ENCODE measurements around the gene CBX6.

CBX6 gene

DNA sequence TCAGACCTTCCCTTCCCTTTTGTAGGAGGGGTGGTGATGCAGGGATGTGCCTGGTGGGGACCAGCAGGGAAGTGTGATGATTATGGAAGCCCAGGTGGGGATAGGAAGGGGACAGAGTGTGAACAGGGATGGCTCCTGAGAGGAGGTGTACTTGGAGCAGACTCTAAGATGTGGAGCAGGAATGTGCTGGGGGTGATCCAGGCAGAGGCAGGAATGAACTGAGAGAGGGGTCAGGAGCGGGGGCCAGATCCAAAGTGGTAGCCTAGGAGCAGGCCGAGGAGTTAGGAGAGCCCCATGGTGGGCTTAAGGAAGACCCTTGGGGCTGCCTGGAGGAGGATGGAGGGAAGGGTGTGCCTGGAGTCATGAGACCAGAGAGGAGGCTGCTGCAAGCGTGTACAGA lies 31.9 kb downstream of the CBX6 start:
- DNase-seq = no peak

DNA sequence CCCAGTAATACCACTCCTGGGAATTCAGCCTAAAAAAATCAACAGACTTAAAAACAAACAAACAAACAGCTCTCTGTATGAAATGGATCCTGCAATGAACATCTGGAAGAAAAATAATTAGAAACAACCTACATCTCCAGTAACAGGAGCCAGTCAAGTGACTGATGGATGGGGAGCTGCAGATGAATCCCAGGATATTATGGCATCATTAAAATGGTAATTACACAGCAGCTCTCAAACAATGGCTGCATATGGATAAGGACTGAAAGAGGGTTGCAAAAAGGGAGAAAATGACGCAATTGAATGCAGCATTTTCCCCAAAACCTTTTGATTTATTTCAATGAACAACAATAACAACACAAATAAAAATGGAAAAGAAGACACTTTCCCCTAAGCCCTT lies 32.3 kb downstream of the CBX6 start:
- no peak for DNase-seq

DNA sequence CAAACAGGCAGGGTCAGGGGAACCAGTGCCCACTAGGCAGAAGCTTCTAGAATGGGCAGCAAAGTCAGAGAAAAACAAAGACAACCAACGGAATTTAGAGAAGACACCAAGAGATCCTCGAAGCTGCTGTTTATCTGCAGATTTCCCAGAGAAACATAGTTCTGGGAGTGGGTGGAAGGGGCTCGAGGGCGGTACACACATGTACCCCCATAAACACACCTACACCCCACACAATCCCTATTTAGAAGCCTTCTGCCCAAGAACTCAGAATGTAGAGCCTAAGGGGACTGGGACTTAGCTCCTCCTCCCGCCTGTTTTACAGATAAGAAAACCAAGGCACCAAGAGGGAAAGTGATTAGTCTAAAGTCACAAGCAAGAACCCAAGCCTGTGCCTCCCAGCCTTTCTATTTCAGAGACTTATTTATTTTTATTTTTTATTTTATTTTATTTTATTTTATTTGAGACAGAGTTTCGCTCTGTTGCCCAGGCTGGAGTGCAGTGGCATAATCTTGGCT lies 34.5 kb downstream of the CBX6 start:
- DNase-seq = no peak

DNA sequence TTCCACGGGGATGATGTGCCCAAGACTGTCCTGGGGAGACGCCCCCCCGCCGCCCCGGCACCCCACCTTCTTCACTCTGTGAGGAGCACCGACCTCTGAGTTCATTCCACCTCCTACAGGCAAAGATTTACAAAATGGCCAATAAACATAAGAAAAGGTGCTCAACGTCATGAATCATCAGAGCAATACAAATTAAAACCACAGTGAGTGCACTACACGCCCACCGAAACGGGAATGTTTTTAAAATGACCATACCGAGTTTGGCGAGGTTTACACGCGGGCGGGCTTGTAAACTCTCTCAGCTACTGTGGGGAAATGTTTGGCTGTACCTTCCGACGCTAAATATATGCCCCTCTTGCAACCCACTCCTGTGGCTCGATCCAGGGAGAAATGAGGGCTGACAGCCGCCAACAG lies 36.1 kb downstream of the CBX6 start:
- no peak for DNase-seq

DNA sequence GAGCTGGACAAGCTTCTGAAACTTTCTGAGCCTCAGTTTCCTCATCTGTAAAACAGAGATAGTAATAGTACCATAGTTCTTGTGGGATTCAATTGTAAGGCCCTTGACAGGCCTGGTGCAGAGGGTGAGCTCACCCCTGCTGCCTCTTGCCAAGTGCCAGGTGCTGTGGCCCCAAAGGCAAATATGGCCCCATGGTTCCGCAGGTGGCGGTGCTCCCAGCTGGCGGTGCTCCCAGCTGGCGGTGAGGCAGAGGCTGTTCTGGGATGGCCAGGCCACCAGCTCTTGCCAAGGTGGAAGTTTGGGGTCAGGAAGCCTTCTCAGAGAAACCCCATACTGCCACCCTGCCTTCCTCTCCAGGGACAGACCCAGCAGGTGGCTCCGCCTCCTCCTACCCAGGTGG lies 37.0 kb downstream of the CBX6 start:
- DNase-seq = no peak

DNA sequence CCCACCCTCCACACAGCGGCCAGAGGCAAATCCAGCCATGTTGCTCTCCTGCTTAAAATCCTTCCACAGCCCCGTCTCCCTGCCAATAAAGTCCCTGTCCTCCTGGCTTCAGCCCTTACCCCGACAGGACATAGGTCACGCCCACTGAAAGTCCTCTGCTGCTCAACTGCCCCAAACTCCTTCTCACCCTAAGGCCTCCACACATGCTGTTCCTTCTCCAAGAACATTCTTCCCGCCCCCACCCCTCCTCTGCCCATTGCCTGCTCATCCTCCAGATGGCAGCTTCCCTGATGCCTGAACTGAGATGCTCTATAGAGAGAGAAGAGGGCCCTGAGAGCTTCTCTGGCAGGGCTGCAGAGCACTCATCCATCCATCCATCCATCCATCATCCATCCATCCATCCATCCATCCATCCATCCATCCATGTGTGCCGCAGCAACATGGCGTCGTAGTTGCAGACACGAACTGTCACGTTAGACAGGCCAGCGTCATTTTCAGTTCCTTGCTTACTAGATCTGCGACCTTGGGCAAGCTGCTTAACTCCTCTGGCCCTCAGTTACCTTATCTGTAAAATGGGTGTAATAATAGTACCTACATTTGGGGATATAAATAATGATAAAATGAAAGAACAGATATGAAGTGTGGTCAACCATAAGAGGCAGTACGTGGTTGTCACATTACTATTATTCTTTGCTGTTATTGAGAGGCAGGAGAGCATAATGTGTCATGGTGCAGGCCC lies 37.6 kb downstream of the CBX6 start:
- no peak for DNase-seq

DNA sequence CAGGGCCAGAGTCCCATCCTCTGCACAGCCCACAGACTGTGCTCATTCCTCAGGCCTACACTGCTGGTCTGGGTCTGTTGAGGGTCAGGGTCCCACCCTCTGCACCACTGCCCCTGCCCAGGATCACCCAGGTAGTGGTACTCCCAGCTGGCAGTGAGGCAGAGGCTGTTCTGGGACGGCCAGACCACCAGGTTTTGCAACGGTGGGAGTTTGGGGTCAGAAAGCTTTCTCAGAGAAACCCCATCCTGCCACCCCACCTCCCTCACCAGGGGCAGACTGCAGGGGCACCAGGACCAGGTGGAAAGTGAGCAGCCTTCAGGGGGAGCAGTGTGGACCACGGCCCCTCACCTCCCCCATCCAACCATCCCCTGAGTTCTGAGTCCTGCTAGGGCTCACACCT lies 39.0 kb downstream of the CBX6 start:
- DNase-seq = no peak

DNA sequence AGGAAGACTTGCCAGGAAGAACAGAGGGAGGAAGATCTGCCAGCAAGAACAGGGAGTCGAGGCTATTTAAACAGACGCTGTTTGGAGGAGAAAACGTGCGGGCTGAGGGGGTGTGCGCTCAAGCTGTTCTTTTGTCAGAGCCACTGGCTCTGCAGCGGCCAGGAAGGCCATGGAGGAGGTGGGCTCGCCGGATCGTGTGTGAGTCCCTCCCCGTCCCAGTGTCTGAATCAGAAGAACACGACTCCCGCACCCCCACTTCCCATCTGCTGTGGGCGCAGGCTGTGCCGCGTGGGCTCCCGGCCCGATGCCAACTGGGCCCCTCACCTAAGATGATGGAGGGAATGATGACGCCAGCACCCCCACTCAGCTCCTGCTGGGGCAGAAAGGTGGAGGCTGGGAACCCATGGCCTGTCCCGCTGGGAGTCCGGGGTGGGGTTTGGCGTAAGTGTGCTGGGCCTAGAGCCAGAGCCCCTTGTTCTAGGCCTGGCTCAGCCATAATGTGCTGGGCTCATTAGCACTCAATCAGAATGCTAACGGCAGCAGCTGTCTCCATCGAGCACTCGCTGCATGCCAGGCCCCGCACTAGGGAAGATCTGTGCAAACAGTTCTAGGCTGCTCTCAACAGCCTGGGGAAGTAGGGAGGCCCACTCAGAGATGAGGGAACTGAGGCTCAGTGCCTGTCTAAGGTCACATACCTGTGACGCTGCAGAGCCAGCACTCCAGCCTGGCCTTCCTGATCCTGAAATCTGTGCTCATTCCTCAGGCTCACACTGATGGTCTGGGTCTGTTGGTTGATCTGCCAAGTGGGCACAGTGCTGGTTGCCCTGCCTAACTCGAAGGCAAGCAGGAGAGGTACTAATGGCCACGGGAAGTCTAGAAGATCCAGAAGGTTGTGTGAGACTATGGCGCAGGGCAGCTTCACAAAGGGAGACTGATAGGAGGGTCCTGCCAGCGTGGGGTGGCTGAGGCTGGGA lies 39.7 kb downstream of the CBX6 start:
- DNase-seq = no peak

DNA sequence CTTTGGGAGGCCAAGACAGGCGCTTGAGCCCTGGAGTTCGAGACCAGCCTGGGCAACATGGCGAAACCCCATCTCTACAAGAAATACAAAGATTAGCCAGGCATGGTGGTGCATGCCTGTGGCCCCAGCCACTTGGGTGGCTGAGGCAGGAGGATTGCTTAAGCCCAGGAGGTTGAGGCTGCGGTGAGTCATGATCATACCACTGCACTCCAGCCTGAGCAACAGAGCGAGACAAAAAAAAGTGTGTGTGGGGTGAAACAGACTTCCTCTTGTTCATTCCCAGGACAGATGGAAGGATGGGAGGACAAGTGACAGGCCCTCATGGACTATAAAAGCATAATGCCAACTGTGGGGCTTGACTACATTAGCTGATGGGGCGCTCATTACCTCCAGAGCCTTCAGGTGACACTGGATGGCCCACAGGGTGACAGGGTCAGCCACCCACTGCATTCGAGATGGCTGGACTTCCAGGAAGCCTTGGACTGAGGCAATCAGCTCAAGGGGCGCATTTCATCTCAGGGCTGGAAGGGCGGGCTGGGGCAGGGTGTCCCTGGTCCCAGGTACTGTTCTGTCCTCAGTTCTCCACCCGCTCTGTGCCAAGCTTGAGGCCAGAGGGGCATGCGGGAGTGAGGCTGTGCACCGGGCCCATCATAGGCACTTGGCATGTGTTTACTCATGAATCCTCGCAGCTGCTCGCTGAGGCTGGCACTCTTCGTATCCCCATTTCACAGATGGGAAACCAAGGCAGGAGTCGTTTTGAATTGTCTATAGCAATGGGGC lies 40.7 kb downstream of the CBX6 start:
- DNase-seq = no peak

DNA sequence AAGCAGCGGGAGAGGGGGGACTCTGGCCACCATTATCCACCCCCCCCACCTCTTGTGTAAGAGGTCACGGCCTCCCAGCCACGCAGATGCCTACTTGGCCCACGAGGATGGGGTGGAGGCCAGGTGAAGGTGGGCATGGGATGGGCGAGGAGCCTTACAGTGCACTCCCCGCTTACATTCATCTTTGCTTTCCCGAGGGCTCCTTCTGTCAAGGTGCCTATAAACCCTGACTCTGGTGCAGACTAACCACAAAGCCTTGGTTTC lies 41.2 kb downstream of the CBX6 start:
- no peak for DNase-seq

DNA sequence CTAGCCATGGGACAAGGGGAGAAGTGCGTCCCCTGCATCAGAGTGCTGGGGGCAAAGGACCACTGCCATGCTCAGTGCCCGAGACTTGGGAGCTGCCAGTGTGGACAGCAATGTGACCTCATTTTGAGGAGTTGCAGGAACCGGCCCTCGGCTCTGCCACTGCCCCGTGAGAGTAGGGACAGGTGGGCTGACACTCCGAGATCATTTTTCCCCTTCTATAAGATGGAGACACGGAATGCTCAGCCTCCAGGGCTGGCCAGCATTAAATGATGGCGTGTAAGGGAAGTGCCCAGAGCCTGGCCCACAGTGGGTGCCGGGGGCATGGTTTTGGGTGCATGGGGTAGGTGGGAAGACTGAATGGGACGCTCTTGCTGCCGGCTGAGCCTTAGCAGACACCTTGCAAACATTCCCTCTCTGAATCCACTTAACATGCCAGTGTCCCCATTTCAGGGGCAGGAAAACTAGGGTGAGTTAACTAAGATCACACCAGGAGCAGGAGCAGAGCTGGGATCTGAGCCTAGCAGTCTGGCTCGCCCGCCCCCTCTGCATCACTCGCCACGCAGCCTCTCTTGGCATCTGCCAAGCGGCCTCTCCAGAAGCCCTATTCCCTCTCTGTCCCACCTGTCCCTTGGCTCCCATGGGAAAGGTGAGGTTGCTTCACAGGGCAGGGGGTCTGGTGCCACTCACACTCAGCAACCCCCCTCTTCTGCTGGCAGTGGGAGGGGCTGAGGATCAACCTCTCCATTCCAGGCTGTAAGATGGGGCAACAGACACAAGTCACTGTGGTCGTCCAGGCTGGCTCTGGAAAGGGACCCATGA lies 41.8 kb downstream of the CBX6 start:
- DNase-seq = no peak

DNA sequence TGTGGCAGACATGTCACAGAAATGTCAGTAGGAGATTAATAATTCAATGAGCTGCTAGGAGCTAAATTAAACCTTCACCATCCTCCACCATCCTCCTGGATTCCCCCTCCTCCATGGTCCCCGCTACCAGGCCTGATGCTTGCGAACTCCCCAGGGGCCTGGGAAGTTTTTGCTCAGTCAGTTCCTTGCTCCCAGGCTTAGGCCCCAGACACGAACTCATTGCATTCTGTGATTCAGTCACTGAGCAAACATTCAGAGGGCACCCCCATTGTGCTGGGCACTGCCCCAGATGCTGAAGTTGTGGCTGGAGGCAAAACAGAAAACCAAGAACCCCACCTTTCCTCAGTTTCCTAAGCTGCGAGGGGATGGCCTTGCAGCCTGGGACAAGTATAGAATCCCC lies 42.5 kb downstream of the CBX6 start:
- no peak for DNase-seq

DNA sequence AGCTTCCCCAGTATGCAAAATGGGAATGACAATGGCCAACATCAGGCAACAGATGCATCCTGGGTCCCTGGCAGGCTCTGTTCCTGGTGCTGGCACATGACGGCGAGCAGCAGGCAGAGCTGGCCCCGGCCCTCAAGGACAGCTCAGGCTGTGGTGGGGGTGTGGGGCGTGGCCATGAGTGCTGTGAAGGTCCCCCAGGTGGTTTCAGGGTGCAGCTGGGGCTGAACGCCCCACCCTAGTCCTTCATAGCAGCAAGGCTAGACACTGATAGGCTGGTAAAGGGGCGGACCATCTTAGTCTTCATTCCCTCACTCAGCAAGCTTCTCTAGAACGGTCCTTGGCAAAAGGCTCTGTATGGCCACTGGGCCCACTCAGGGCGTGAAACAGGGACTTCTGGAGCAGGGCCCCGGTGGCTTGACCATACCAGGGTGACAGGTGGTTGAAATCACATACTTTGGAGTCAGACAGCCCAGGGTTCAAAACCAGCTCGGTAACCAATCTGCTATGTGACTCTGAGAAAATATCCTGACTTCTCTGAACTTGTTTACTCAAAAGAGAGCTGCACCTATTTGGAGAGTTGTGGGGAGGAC lies 43.3 kb downstream of the CBX6 start:
- no peak for DNase-seq

DNA sequence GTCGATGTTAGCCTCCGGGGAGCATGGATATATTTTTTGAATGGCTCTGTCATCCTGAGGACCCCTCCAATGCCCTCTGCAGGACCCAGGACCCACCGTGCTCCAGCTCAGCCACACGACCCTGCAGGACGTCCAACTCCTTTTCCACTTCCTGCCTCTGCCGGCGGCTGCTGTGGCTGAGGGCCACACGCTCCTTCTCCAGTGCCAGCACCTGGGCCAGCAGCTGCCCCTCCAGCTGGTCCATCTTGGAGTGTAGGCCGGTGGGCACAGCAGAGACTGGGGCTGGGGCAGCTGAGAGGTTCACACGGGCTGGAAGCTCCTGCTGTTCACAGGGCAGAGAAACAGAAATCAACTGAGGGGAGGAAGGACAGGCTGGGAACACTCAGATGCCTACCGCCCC lies 43.8 kb downstream of the CBX6 start:
- DNase-seq = no peak

DNA sequence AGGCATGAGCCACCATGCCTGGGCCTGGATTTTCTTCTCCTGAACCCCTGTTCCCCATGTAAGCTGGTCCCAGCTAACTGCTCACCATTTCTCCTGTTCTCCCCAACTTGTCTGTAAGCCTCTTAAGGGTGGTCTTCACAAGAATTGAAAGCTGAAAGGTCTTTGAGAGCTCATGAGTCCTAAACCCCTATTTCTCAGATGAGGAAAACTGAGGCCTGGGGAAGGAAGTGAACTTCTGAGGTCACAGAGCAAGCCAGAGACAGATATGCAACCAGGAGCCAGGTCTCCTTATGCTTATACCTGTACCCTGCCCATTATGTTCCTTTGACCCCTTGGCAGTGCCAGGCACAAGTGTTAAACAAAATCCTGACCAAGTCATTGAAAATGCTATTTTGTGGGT lies 44.5 kb downstream of the CBX6 start:
- no peak for DNase-seq

DNA sequence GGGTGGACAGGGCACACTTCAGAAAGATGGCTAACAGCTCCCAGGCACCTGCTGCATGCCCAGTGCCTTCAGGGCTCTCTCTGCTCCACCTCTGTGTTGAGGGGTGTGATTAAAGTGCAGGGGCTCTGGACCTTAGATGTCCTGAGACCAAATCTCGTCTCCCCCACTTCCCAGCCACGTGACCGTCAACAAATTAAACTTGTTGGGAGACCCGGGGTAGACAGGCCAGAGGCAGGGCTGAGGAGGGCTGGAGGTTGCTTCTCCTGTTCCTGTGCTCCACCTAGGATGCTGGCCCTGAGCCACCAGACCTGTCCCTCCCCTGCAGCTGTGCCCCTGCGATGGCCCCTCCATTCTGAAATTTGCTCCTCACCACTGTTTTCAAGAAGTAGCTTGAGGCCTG lies 45.2 kb downstream of the CBX6 start:
- DNase-seq = no peak

DNA sequence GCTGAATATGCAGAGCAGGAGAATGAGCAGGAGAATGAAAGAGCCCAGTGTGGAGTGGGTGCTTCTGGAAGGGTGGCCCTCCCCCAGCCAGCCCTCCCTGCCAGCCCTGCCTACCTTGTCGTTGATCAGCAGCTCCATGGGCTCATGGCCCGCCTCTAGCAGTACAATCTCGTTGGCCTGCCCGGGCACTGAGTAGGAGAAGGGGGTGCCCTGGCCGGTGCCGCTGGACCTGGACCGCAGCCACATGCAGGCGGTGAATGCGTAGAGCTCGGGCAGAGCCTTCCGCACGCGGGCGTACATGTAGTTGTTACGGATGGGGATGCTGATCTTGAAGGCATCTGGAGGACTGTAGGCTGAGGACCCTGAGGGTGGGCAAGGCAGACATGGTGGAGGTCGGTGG lies 45.6 kb downstream of the CBX6 start:
- no peak for DNase-seq

DNA sequence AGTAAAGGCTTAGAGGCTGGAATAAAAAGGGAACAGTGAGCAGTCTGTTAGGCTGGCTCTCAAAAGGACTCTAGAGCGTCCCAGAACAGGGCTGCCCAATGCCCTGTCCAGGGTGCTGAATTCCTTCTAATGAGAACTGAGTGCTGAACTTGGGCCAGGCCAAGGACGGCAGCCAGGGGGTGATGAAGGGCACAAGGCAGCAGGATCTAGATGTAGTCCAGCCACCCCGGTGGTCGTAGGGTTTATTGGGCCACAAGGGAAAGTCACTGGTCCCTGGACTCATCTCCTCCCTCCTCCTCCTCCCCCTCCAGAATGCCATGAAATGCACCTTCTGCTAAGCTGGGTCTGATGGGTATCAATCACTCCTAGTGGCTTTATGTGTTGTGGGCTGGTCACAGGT lies 47.4 kb downstream of the CBX6 start:
- peak; percentile 73 for DNase-seq

DNA sequence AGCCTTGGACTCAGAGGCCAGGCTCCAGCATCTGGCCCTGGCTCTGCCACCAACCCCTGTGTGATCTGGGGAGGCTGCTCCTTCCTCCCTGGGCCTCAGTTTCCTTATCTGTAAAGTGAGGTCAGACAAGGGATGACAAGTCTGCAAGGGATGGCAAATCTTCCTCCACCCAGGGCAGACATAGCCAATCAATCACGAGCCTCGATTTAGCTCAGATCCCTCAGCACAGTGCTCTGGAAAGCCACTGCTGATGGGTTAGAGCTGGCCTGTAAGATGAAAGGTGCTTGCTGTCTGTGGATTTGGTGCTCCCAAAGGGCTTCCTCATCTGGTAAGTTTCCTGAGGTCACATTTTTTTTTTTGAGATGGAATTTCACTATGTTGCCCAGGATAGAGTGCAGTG lies 48.4 kb downstream of the CBX6 start:
- no peak for DNase-seq

DNA sequence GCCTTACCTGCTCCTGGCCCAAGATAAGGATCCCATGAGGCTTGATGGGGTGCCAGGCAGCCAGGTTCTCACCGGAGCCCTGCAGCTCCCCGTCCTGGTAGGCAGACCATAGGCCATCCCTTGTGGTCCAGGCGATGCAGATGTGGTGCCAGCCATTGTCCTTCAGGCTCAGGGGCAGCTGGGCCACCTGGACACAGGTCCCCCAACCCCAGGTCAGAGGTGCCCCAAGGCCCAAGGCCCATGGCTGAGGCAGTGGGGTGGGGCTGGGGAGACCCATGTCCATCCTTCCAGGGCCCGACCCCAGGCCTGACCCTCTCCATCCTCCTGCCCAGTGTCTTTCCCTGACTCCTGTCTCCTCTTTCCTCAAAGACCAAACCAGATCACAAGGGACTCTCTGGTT lies 48.9 kb downstream of the CBX6 start:
- no peak for DNase-seq

DNA sequence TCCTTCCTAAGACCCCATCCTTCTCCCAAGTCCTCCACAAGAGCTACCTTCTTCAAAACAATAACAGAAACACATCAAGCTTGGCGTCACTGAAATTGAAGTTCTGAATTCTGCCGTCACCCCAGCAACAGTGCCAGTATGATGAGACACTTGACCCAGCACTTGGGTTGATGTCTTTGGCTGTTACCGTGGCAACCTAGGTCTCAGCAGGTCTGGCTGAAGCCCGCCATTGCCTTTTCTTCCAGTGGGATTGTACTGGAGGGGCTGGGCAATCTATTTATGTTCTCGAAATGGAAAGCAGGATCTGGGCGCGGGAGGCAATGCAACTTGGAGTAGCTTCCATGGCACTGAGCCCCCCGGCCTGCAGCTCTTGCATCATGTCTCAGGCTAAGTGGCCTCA lies 52.0 kb downstream of the CBX6 start:
- no peak for DNase-seq

DNA sequence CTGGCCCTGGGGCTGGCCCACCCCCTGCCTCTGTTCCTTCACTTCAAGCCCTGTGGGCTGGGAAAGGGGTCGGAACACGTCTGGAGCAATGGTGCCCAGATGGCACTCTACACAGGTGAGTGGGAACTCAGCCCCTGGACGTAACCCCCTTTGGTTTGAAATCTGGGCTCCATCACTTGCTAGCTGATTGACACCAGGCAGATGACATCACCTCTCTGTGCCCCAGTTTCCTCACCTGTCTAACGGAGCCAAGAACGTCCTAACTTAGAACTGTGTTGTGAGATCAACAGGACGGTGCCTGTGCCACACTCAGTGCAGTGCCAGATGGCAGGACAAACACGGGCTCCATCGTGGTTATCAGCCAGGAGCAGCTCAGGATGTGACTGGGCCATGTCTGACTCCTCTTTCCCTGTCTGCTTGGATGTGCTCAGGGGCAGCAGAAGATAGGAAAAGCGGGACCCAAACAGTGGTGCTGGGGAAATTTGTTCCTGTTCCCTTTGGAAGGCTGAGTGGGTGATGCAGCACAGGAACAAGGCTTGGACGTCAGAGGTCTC lies 52.6 kb downstream of the CBX6 start:
- DNase-seq = no peak

Data from left hindlimb (tissue), 1 donor.